DMS 273 (cell line): ENCODE data around the gene SEC23B.
A peak's percentile ranks its signal among the peaks of the same experiment; 100 is the strongest.
"Not testable (repeated sequence)": the region's sequence is repeated elsewhere in the genome, so short reads cannot be mapped to it uniquely, and the experiment has no call there.

Experiments
- DNase-seq: peaks from one replicate; lab custom pipeline; 2025; ENCODE audit not compliant: unreplicated experiment; lab: John Stamatoyannopoulos, UW

The SEC23B gene

GRCh38 chr20:18507218-18508191 lies at the start of gene SEC23B:
Gene SEC23B (plus strand): TSS chr20:18507940. CDS start chr20:18510836, 2,896 bp downstream.
- peak; percentile 98 for DNase-seq

- DNase-seq = no peak
Measured at GRCh38 chr20:18465536-18466200, 42.1 kb upstream of the SEC23B start.

GRCh38 chr20:18466574-18466893 lies 41.2 kb upstream of the SEC23B start:
- peak; percentile 96 for DNase-seq

GRCh38 chr20:18466894-18467730 lies 40.6 kb upstream of the SEC23B start, which contains the start of the genes DZANK1 and POLR3F:
Gene DZANK1 (minus strand): TSS chr20:18467030. CDS start chr20:18465358, 1,672 bp downstream.
Gene POLR3F (plus strand): TSS chr20:18467390. CDS start chr20:18467507, 117 bp downstream.
- DNase-seq = peak; percentile 99

- DNase-seq = no peak
Measured at GRCh38 chr20:18477218-18477617, 30.5 kb upstream of the SEC23B start.

GRCh38 chr20:18477821-18478220 lies 29.9 kb upstream of the SEC23B start:
- no peak for DNase-seq

GRCh38 chr20:18481596-18481995 lies 26.1 kb upstream of the SEC23B start:
- no peak for DNase-seq

- no peak for DNase-seq
Measured at GRCh38 chr20:18488301-18488700, 19.4 kb upstream of the SEC23B start.

- peak; percentile 60 for DNase-seq
Measured at GRCh38 chr20:18496042-18496441, 11.7 kb upstream of the SEC23B start.

GRCh38 chr20:18496740-18497592 lies 10.8 kb upstream of the SEC23B start, which contains the start of gene RBBP9:
Gene RBBP9 (minus strand): TSS chr20:18497225. CDS start chr20:18497167, 58 bp downstream.
- DNase-seq = peak; percentile 94

GRCh38 chr20:18497603-18498002 lies 10.1 kb upstream of the SEC23B start:
- DNase-seq = no peak

- DNase-seq = not testable (repeated sequence)
Measured at GRCh38 chr20:18501672-18502071, 6.1 kb upstream of the SEC23B start.

- no peak for DNase-seq
Measured at GRCh38 chr20:18504479-18505060, 3.2 kb upstream of the SEC23B start.

- no peak for DNase-seq
Measured at GRCh38 chr20:18506744-18507143, 996 bp upstream of the SEC23B start.

- DNase-seq = no peak
Measured at GRCh38 chr20:18511571-18511970, 3.8 kb downstream of the SEC23B start.

GRCh38 chr20:18513208-18513607 lies 5.5 kb downstream of the SEC23B start:
- DNase-seq = no peak

GRCh38 chr20:18514127-18514526 lies 6.4 kb downstream of the SEC23B start:
- no peak for DNase-seq

GRCh38 chr20:18515973-18516372 lies 8.2 kb downstream of the SEC23B start:
- no peak for DNase-seq

GRCh38 chr20:18522066-18522465 lies 14.3 kb downstream of the SEC23B start:
- not testable (repeated sequence) for DNase-seq

- no peak for DNase-seq
Measured at GRCh38 chr20:18523066-18523465, 15.3 kb downstream of the SEC23B start.
